Measurements from ENCODE around the gene KCNK5. TPM values are rescaled to one million over a fixed set of nuclear protein-coding genes. Genes with fewer than 3 reads are reported as not detected.

The KCNK5 gene
- polyA plus RNA-seq, 3 donors: 0.09 TPM; not detected in 2

DNA sequence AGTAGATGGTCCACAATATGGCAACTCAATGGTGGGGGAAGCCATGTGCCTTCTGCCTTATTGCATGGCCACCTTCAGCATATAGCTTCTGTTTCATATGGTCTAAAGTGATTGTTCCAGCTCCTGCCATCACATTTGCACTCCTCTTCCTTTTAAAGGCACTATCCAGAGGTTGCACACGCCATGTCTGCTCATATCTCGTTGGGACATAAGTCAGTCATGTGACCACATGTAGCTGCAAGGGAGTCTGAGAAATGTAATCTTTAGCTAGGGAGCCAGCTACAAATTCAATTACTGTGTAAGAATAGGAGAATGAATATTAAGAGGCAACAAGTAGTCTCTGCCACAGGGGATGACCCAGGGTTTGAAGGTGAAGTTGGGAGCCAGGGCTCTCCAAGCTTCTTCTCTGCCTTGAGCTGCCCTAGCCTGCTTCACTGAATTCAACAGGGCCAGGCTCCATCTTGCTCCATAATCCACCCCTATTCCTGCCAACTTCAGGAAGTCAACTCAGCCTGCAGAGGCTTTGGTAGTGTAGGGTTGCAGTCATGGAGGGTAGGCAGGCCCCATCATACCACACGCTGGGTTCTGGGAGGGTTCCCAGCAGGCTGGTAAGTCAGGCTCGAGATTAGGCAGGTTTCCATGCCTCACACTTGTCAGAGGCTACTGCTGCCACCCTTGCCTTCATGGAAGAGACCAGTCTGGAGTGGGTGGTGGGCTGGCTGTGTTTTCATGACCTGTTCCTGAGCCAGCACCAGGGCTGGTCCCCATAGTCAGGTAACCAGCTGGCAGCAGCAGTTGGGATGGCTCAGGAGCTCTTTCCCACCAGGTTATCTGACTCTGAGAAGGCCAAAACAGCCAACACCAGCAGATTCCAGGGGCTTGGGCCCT lies 57.5 kb downstream of the KCNK5 start:
- intact Hi-C loops (cut with micrococcal nuclease): no loop called here
- Mint-ChIP-seq H3K4me1 (peaks cover 24% of the 10 kb centered on the region), H3K9me3 (peaks cover 4 to 13% (median 9%) of the 10 kb centered on the region in 7 donors), H3K27ac (no peak overlapping the region), H3K4me3 (no peak overlapping the region), H3K36me3 (no peaks in the 10 kb centered on the region), H3K27me3 (ENCODE audit: low read depth in 3 of 3) (peaks cover 2 to 4% (median 3%) of the 10 kb centered on the region in 3 donors)
- Histone ChIP-seq H4K20me1 (ENCODE audit: insufficient read depth, low read length) (no peaks in the 10 kb centered on the region), H3K4me2 (replicated peaks; ENCODE audit: extremely low read depth, low read length, poor library complexity, severe bottlenecking) (no peak overlapping the region), H3K9ac (ENCODE audit: insufficient read depth, low read length, poor library complexity, severe bottlenecking) (no peak overlapping the region), H2AFZ (ENCODE audit: insufficient read depth, low read depth, low read length, poor library complexity, severe bottlenecking) (no peak overlapping the region), H3K27ac (ENCODE audit: low read depth in 1 of 2, low read length in 2 of 2) (no peak overlapping the region), H3K36me3 (replicated peaks in 1 of 2; ENCODE audit: control insufficient read depth in 1 of 2, insufficient read depth in 2 of 2, low read length in 2 of 2) (no peaks in the 10 kb centered on the region), H3K9me3 (replicated peaks in 1 of 2; ENCODE audit: control insufficient read depth in 1 of 2, insufficient read depth in 1 of 2, low read length in 2 of 2) (peaks cover 0 to 11% of the 10 kb centered on the region in 2 donors), H3K27me3 (ENCODE audit: control insufficient read depth in 2 of 2, insufficient read depth in 2 of 2, low read length in 2 of 2) (no peaks in the 10 kb centered on the region), H3K4me3 (replicated peaks in 1 of 3; ENCODE audit: low read depth in 2 of 3, low read length in 3 of 3) (no peak overlapping the region), H3K79me2 (ENCODE audit: insufficient read depth, low read length) (no peaks in the 10 kb centered on the region), H3K4me1 (ENCODE audit: control insufficient read depth in 1 of 2, insufficient read depth in 2 of 2, low read length in 2 of 2) (peaks cover 10 to 14% of the 10 kb centered on the region in 2 donors)
- no peak for DNase-seq
- WGBS (ENCODE audit: insufficient coverage): 92% methylated on average over 2 of the region's 4 CpGs
- TF ChIP-seq CTCF (IDR thresholded peaks at IDR 0.05): no peak

GRCh38 chr6:39170860-39171259 lies 58.4 kb downstream of the KCNK5 start:
- Mint-ChIP-seq H3K36me3 (no peaks in the 10 kb centered on the region), H3K27ac (no peak overlapping the region), H3K4me1 (peaks cover 28% of the 10 kb centered on the region), H3K9me3 (peaks cover 3 to 12% (median 8%) of the 10 kb centered on the region in 7 donors), H3K27me3 (ENCODE audit: low read depth in 3 of 3) (peaks cover 2 to 4% (median 3%) of the 10 kb centered on the region in 3 donors), H3K4me3 (no peak overlapping the region)
- Histone ChIP-seq H2AFZ (ENCODE audit: insufficient read depth, low read depth, low read length, poor library complexity, severe bottlenecking) (no peak overlapping the region), H3K79me2 (ENCODE audit: insufficient read depth, low read length) (no peaks in the 10 kb centered on the region), H3K27me3 (ENCODE audit: control insufficient read depth in 2 of 2, insufficient read depth in 2 of 2, low read length in 2 of 2) (no peaks in the 10 kb centered on the region), H4K20me1 (ENCODE audit: insufficient read depth, low read length) (no peaks in the 10 kb centered on the region), H3K9me3 (replicated peaks in 1 of 2; ENCODE audit: control insufficient read depth in 1 of 2, insufficient read depth in 1 of 2, low read length in 2 of 2) (peaks cover 0 to 11% of the 10 kb centered on the region in 2 donors), H3K27ac (ENCODE audit: low read depth in 1 of 2, low read length in 2 of 2) (no peak overlapping the region), H3K9ac (ENCODE audit: insufficient read depth, low read length, poor library complexity, severe bottlenecking) (no peak overlapping the region), H3K4me2 (replicated peaks; ENCODE audit: extremely low read depth, low read length, poor library complexity, severe bottlenecking) (no peak overlapping the region), H3K4me3 (replicated peaks in 1 of 3; ENCODE audit: low read depth in 2 of 3, low read length in 3 of 3) (no peak overlapping the region), H3K36me3 (replicated peaks in 1 of 2; ENCODE audit: control insufficient read depth in 1 of 2, insufficient read depth in 2 of 2, low read length in 2 of 2) (no peaks in the 10 kb centered on the region), H3K4me1 (ENCODE audit: control insufficient read depth in 1 of 2, insufficient read depth in 2 of 2, low read length in 2 of 2) (peaks cover 14 to 18% of the 10 kb centered on the region in 2 donors)
- 93% methylated on average over 2 of the region's 3 CpGs for WGBS (ENCODE audit: insufficient coverage)
- DNase-seq: no peak
- no peak for TF ChIP-seq CTCF (IDR thresholded peaks at IDR 0.05)
- intact Hi-C loops (cut with micrococcal nuclease): no loop called here
